GM23248 (cell line): Measurements from ENCODE around the gene NOXO1. TPM values are rescaled to one million over a fixed set of nuclear protein-coding genes. Genes with fewer than 3 reads are reported as not detected.

Experiments used
- DNase-seq: peaks from one replicate; pipeline ENCODE4 v3.0.0-alpha.2; 2015
- H2AFZ ChIP-seq: fragments of 200-600 bp; sonication (generic); 2 replicates; pipeline ENCODE4 v1.6.1; 2016; ENCODE audit warnings: antibody characterized with exemption
- H3F3A ChIP-seq: fragments of 200-600 bp; sonication (generic); 2 replicates; pipeline ENCODE4 v1.6.1; 2016; ENCODE audit warnings: mild to moderate bottlenecking, antibody characterized with exemption, mixed run types; ENCODE audit not compliant: insufficient read depth
- H3K27ac ChIP-seq: fragments of 200-600 bp; sonication (generic); 2 replicates; pipeline ENCODE4 v1.5.1; 2016; ENCODE audit warnings: mild to moderate bottlenecking
- H3K27me3 ChIP-seq: fragments of 200-600 bp; sonication (generic); replicated peaks from 2 replicates; pipeline ENCODE4 v1.6.1; 2016; ENCODE audit warnings: mild to moderate bottlenecking; ENCODE audit not compliant: insufficient read depth
- H3K36me3 ChIP-seq: fragments of 200-600 bp; sonication (generic); 2 replicates; pipeline ENCODE4 v1.6.1; 2016; ENCODE audit warnings: low read depth, mild to moderate bottlenecking
- H3K4me1 ChIP-seq: fragments of 200-600 bp; sonication (generic); 2 replicates; pipeline ENCODE4 v1.6.1; 2016; ENCODE audit warnings: mild to moderate bottlenecking; ENCODE audit not compliant: insufficient read depth
- H3K4me2 ChIP-seq: fragments of 200-600 bp; sonication (generic); one replicate; pipeline ENCODE4 v1.6.1; 2016; ENCODE audit warnings: mild to moderate bottlenecking; ENCODE audit not compliant: unreplicated experiment
- H3K4me3 ChIP-seq: fragments of 200-600 bp; sonication (generic); 2 replicates; pipeline ENCODE4 v1.5.1; 2016; ENCODE audit warnings: mild to moderate bottlenecking
- H3K79me2 ChIP-seq: fragments of 200-600 bp; sonication (generic); 2 replicates; pipeline ENCODE4 v1.6.1; 2016; ENCODE audit warnings: mild to moderate bottlenecking; ENCODE audit not compliant: insufficient read depth
- H3K9ac ChIP-seq: fragments of 200-600 bp; sonication (generic); 2 replicates; pipeline ENCODE4 v1.6.1; 2016; ENCODE audit warnings: mild to moderate bottlenecking
- H3K9me2 ChIP-seq: fragments of 200-600 bp; sonication (generic); 2 replicates; pipeline ENCODE4 v1.6.1; 2016; ENCODE audit warnings: mixed run types, mild to moderate bottlenecking, moderate library complexity; ENCODE audit not compliant: insufficient read depth
- H3K9me3 ChIP-seq: fragments of 200-600 bp; sonication (generic); one replicate; pipeline ENCODE4 v1.6.1; 2017; ENCODE audit warnings: low read depth
- H4K20me1 ChIP-seq: fragments of 200-600 bp; sonication (generic); 2 replicates; pipeline ENCODE4 v1.6.0; 2016; ENCODE audit not compliant: insufficient read depth
- EZH2 ChIP-seq: fragments of 200-600 bp; sonication (generic); IDR thresholded peaks from 2 replicates; pipeline ENCODE4 v1.6.1; 2018; ENCODE audit warnings: antibody characterized with exemption, mild to moderate bottlenecking; ENCODE audit not compliant: insufficient read depth, poor library complexity, severe bottlenecking
- EZH2phosphoT487 ChIP-seq: fragments of 200-600 bp; sonication (generic); IDR thresholded peaks from 2 replicates; pipeline ENCODE4 v1.6.1; 2018; ENCODE audit warnings: antibody characterized with exemption, moderate library complexity, mild to moderate bottlenecking, low read depth; ENCODE audit not compliant: insufficient read depth
- WGBS, 2 experiments: methylation state at CpG; one replicate each; pipeline ENCODE4 v1.1.6; 2015 to 2017; ENCODE audit warnings: low lambda C conversion rate in 2 of 2, low coverage in 1 of 2; ENCODE audit errors: missing lambda C conversion rate in 2 of 2; 5-methylcytosine and 5-hydroxymethylcytosine counted together
- in situ Hi-C: fragments of 300-500 bp; cut with MboI; formaldehyde crosslinking; loops from 2 replicates; pipeline ENCODE4 v1.15.0; 2020
- polyA plus RNA-seq: library from polyadenylated mRNA; unstranded; fragments of >200 nt; fragmentation: Nextera tagmentation; extraction: Ambion mirVana; gene quantifications from 2 replicates; pipeline ENCODE4 v1.2.1, GENCODE V29; 2016
- total RNA-seq: library from RNA; depleted of rRNA; stranded (reverse); fragments of >200 nt; shearing (Covaris generic); gene quantifications from 2 replicates; pipeline ENCODE4 v1.2.3, GENCODE V29; 2014

Gene NOXO1
- total and polyA plus RNA-seq, 2 experiments from 2014 or later = 0.23 TPM; not detected in 1

DNA sequence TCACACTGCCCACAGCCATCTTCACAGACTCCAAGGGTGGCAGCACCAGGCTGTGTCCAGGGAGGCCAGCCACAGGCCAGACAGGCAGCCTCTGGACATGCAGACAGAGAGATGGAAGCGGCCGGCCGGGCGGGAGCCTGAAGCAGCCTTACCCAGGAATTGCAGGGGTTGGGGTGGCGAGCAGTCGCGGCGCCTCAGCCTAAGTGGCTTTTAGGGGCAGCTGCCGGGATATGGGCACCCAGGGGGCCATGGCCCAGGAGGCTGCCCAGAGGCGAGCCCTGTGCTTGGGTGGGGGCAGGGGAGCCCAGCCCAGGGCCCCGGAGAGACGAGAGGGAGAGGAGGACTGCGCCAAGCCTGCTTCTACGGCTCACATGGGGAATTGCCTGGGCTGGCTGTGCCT is 44.0 kb upstream of the NOXO1 start:
- in situ Hi-C loops = loop anchor here (10.0 kb wide), 1 partner anchor 120 kb away; the partner anchor contains the start of gene RAB26

DNA sequence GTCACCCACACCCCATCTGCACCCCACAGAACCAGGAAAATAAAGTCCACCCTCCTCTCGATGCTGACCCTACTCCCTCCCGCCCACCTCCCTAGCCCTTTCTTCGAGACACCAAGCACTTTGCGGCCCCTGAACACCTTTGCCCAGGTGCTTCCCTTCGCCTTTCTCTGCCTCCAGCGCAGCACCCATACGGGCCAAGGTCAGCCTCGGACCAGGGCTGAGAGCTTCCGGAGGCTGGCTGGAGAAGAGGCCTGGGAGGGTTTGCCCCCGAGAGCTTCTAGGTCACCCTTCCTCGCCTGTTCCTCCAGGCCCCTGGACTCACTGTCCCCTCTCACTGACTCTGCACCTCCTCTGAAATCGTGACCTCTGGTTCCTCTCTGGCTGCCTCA is 42.8 kb upstream of the NOXO1 start:
- no peak overlapping the region for H3K9ac ChIP-seq
- no peaks in the 10 kb centered on the region for H3K79me2 ChIP-seq
- TF ChIP-seq EZH2 (no peak), EZH2phosphoT487 (no peak)
- no peaks in the 10 kb centered on the region for H3K36me3 ChIP-seq
- no peaks in the 10 kb centered on the region for H3K9me3 ChIP-seq
- no peaks in the 10 kb centered on the region for H4K20me1 ChIP-seq
- no peaks in the 10 kb centered on the region for H3F3A ChIP-seq
- no peaks in the 10 kb centered on the region for H3K4me1 ChIP-seq
- no peak overlapping the region for H3K27ac ChIP-seq
- in situ Hi-C loops = loop anchor here (10.0 kb wide), 1 partner anchor 121 kb away; the partner anchor contains the start of gene RAB26
- no peak overlapping the region for H2AFZ ChIP-seq
- H3K4me3 ChIP-seq = no peak overlapping the region
- no peak for DNase-seq
- H3K27me3 ChIP-seq = no peaks in the 10 kb centered on the region; the same call in 1 of the 2 replicates
- 94 to 99% methylated on average over 12 of the region's 12 CpGs for WGBS, 2 experiments
- H3K4me2 ChIP-seq = no peak overlapping the region
- H3K9me2 ChIP-seq = no peaks in the 10 kb centered on the region

More for the DNA sequence above, 44.0 kb upstream of the NOXO1 start:
- H3K79me2 ChIP-seq = no peaks in the 10 kb centered on the region
- no peaks in the 10 kb centered on the region for H3K9me3 ChIP-seq
- H3K4me3 ChIP-seq = no peak overlapping the region
- H3K27ac ChIP-seq = no peak overlapping the region
- WGBS, 2 experiments = 91 to 95% methylated on average over 12 to 14 of the region's 14 CpGs
- no peaks in the 10 kb centered on the region for H3F3A ChIP-seq
- H3K27me3 ChIP-seq = no peaks in the 10 kb centered on the region; the same call in 1 of the 2 replicates
- no peak overlapping the region for H3K4me2 ChIP-seq
- no peaks in the 10 kb centered on the region for H3K4me1 ChIP-seq
- no peak for TF ChIP-seq EZH2
- no peak for DNase-seq
- no peaks in the 10 kb centered on the region for H3K36me3 ChIP-seq
- no peak overlapping the region for H2AFZ ChIP-seq
- no peaks in the 10 kb centered on the region for H4K20me1 ChIP-seq
- H3K9me2 ChIP-seq = no peaks in the 10 kb centered on the region
- no peak overlapping the region for H3K9ac ChIP-seq

DNA sequence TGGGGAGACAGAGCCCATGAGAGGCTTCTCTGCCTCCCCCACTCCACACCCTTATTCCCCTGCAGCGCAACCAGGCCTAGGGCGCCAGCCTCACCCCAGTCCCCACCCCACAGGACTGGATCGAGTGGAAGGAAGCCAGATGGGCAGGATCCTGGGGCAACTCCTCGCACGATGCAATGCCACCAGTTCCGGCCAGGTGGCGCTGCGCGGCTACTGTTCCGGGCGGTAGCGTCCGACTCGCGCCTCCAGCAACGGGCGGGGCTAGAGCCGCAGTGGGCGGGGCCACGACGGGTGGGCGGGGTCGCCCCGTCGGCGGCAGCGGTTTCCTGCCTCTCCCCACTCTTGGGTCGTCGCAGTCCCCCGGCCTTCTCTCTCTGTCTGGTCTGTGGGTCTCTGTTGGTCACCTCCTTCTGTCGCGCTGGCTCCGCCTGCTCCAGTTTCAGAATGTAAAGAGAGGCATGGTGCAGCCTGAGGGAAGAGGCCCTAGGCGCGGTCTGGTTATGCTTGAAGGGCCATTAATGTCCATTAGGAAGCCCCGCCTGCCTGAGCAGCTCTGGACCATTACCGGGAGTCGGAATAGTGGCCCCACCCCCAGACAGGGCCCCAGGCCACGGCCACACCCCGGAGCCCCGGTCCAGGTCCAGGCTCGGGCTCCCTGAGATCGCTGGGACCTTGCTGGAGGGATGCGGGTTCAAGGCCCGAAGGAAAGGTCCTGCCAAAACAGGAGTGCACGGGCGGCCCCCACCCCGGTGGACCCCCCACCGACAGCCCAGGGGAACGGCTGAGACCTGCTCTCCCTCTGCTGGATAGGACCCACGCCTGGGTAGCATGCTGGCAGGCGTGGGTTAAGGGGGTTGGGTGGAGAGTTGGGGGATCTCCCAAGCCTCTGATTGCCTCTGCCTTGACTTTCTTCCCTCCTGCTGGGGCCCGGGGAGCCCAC is 42.1 kb upstream of the NOXO1 start:
- Histone ChIP-seq H3K9ac (peak overlapping the region; percentile 48), H3K4me3 (peak overlapping the region; percentile 56), H3K4me2 (peak overlapping the region; percentile 73), H3K27me3 (no peaks in the 10 kb centered on the region; the same call in 1 of the 2 replicates), H3K27ac (no peak overlapping the region), H3K79me2 (no peaks in the 10 kb centered on the region), H3F3A (no peaks in the 10 kb centered on the region), H2AFZ (peak overlapping the region; percentile 83), H3K9me2 (no peaks in the 10 kb centered on the region), H3K4me1 (no peaks in the 10 kb centered on the region), H3K9me3 (no peaks in the 10 kb centered on the region), H3K36me3 (no peaks in the 10 kb centered on the region), H4K20me1 (no peaks in the 10 kb centered on the region)
- TF ChIP-seq EZH2 (no peak), EZH2phosphoT487 (no peak)
- peak; percentile 92 for DNase-seq
- 14 to 15% methylated on average over 47 to 51 of the region's 53 CpGs for WGBS, 2 experiments
- in situ Hi-C loops = loop anchor here (10.0 kb wide), 1 partner anchor 121 kb away; the partner anchor contains the start of gene RAB26

DNA sequence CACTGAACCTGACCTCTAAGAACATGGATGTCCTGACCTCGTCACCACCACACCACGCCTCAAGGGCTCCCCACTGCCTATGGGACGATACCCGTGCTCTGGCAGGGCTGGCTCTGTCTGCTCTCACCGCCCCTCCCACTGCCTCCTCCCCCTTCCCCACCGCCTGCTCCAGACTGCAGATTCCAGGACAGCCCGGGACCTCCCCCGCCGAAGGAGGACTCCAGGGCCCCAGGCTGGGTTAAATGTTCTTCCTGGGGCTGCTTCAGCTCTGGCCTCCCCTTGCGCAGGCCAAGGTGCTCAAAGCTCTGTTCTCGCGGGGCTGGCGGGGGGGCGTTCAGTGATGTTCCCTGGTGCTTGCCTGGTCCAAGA is 41.4 kb upstream of the NOXO1 start:
- WGBS, 2 experiments = 2 to 4% methylated on average over 12 to 14 of the region's 14 CpGs
- in situ Hi-C loops = loop anchor here (10.0 kb wide), 1 partner anchor 122 kb away; the partner anchor contains the start of gene RAB26

More for the DNA sequence above, 41.4 kb upstream of the NOXO1 start:
- DNase-seq = no peak
- Histone ChIP-seq H3K79me2 (no peaks in the 10 kb centered on the region), H3K4me3 (peak overlapping the region; percentile 56), H3K9ac (peak overlapping the region; percentile 48), H2AFZ (peak overlapping the region; percentile 83), H3K27ac (no peak overlapping the region), H3K4me2 (peak overlapping the region; percentile 73), H3K9me3 (no peaks in the 10 kb centered on the region), H3K36me3 (no peaks in the 10 kb centered on the region), H3K27me3 (no peaks in the 10 kb centered on the region; the same call in 1 of the 2 replicates), H3F3A (no peaks in the 10 kb centered on the region), H3K4me1 (no peaks in the 10 kb centered on the region), H3K9me2 (no peaks in the 10 kb centered on the region), H4K20me1 (no peaks in the 10 kb centered on the region)
- TF ChIP-seq EZH2 = no peak
- no peak for TF ChIP-seq EZH2phosphoT487
